NCI-H1417 treated with DMSO at 0.1 percent for 48 hours (cell line): ENCODE measurements around the gene RERE.

Source experiments
- DNase-seq: peaks from one replicate; lab custom pipeline; 2025; lab: John Stamatoyannopoulos, UW

The RERE gene

GRCh38 chr1:8473891-8474300 lies 343.5 kb downstream of the RERE start:
- no peak for DNase-seq

- DNase-seq, result no peak
Measured at GRCh38 chr1:8473121-8473875, 344.1 kb downstream of the RERE start.

DNA sequence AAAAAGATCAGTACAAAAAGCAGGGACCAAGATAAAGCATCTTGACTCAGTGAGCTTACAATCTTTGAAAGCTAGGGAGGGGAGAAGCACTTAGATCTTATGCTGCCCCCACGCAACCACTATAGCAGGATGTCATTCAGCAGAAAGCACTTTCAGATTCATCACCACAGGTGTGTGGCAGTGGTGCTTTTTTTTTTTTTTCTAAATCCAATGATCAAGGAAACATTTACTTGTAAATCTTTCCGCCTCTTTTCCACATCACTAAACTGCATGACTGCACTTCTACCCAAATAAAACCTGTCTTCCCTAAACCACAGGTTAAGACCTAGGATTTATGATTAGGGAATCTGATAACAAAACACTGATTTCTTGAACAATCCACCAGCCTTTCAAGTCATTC lies 344.8 kb downstream of the RERE start:
- no peak for DNase-seq

DNA sequence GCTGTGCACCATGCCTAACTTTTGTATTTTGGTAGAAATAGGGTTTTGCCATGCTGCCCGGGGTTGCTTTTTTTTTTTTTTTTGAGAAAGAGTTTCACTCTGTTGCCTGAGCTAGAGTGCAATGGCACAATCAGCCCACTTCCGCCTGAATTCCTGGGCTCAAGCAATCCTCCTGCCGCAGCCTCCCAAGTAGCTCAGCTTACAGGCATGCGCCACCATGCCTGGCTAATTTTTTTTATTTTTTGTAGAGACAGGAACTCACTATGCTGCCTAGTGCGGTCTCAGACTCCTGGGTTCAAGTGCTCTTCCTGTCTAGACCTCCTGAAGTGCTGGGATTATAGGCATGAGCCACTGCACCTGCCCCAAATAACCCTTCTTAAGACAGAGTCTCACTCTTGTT lies 346.0 kb downstream of the RERE start:
- no peak for DNase-seq

DNA sequence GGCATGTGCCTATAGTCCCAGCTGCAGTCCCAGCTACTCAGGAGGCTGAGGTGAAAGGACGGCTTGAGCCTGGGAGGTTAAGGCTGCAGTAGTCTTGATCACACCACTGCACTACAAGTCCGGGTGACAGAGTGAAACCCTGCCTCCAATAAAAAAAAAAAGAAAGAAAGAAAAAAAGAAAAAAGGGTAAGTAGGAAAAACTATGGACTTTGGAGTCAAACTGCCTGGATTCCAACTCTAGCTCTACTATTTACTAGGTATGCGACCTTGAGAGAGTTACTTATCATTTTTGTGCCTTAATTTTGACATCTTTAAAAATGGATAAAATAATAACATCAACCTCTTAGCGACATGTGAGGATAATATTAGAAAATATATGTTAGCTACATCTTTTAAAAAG lies 348.7 kb downstream of the RERE start:
- DNase-seq, result no peak

DNA sequence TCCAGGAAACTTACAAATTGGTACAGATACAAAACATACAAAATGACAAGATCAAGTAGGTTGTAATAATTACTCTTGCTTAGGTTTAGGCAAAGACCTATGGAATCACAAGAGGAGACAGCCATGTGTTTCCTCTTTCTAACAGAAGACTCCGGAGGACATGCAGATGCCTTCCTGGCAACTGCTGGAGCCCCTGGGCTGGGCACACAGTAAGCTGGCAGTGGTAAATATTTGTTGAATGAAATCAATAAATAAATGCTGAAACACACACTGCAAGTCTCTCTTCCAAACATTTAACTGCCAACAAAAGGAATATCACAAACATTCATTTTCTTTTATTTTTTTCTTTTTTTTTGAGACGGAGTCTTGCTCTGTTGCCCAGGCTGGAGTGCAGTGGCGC lies 350.1 kb downstream of the RERE start:
- no peak for DNase-seq

DNA sequence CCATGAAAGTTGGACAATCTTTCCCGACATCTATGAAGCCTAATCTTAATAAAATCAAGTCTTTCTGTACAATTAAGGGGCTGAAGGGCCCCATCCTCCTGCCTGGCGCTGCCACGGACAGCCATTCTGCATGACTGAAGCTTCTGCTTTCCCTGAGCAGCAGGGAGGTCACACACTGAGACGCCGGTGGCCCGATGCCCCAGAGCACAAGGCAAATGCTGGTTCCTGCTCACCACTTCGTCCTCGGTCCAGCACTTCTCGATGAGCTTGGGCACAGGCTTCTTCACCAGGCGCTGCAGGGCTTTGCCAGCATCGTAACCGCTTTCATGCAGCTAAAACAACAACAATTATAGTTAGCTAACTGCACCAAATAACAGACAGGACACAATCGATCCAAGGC lies 351.7 kb downstream of the RERE start:
- no peak for DNase-seq

GRCh38 chr1:8465013-8465412 lies 352.4 kb downstream of the RERE start:
- DNase-seq, result no peak

- DNase-seq, result no peak
Measured at GRCh38 chr1:8464377-8464776, 353.1 kb downstream of the RERE start.

DNA sequence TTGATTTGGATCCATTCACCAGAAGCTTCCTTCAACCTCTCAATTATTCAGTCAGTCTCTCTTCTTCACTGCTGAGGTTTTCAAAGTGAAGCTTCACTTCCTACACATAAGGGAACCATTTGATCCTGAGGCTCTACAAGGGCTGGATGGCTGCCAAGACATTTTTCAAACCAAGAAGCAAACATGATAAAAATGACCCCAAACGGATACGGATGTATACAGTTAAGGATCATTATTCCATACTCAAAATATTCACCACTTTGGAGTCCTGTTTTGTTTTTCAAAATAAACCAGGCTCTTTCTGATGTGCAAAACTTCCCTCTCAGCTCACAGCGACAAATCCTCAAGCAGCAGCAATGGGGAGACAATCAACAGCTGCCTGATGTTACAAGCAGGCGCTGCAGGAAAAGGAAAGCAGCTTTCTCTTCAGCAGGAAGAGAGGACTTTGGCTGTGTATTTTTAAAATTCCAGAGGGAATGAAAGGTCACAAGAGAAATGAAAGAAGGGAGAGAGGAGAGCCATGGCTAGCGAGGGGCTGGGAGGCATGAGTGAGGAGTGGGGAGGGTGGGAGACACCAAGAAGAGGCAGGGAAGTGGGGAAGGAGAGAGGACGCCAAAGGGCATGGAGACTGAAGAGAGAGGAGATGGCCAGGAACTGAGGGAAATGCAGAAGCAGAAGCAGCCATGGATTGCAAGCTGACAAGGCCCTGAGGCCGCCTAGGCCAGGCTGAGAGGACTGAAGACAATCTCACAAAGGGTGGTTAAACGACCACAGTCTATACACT lies 354.1 kb downstream of the RERE start:
- DNase-seq, result no peak

DNA sequence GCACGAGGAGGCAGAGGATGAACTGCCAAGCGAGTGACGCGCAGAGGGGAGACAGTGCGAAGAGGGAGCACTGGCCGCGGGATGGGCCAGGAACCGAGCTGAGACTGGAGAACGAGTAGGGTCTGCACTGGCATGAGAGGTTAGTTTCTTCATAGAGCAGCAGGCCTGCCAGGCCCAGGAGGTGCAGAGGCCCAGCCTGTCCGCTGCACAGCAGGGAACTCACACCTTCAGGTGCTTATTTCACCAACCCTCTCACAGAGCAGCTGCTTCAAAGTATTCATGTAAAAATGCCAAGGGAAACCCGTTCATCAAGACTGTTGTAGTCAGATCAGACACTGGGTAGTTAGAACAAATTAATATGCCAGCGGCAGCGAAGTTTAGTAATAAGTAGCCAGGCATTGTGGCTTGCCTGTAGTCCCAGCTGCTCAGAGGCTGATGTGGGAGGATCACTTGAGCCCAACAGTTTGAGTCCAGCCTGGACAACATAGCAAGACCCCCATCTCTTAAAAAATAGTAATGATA lies 355.0 kb downstream of the RERE start:
- no peak for DNase-seq

DNA sequence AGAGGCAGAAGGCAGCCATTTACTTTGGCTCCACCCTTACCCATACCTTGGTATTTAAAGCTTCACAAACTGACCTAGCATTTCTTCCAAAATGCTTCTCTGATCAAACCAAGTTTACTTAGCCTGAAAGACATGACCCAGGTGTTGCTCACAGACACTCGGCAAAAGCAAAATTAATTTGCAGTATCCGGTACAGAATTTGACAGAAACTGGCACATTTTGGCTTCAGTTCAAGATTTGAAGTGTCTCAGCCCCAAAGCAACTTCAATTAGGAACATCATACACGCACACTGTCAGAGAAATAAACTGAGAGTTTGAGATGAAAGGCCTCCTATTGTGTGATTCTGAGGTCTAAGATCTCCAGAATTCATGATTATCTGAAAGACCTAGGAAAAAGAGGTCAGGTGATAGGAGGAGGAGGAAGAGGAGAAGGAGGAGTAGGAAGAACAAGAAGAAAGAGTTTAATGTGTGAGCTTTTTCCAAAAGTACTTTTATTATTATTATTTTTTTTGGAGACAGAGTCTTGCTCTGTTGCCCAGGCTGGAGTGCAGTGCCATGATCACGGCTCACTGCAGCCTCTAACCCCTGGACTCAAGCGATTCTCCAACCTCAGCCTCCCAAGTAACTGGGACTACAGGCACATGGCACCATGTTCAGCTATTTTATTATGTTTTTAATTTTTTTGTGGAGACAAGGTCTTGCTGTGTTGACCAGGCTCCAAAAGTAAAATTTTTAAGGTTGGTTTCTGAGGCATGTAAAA lies 355.9 kb downstream of the RERE start:
- DNase-seq, result no peak

DNA sequence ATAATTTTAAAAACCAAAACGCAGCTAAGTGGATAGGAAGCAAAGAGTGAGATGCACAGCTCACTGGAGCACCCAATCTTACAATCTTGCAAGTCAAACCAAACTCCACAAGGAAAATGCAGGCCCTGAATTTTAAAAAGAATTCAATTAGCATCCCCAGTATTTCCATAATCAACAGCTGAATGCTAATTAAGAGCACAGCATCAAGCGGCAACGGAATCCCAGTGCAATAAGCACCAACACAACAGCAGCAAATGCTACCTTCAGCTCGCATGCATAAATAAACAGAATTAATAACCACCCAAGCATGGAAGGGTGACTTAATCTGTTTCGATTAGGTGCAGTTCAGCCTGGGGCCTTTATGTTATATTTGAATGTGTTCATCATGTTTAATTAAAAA lies 356.7 kb downstream of the RERE start:
- DNase-seq, result no peak

DNA sequence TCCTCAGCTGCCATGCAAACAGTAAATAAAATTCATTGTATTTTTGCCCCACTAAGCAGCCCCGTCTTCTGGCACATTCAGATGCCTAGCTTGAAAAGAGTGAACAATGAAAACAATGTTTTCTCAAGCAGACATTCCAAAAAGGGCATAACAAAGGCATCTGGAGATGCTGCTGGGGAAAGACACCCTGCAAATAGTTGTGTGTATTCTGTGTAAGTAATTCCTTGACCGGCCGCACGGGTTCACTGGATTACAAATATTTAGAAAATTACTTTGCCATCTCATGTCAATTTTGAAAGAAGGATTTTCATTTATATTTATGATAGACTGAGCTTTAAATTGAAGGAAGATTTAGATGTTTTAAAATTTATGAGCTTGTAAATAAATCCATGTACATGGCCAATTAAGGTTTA lies 357.3 kb downstream of the RERE start:
- no peak for DNase-seq

- DNase-seq, result no peak
Measured at GRCh38 chr1:8458607-8459006, 358.8 kb downstream of the RERE start.

GRCh38 chr1:8457760-8458381 lies 359.6 kb downstream of the RERE start:
- DNase-seq, result no peak

DNA sequence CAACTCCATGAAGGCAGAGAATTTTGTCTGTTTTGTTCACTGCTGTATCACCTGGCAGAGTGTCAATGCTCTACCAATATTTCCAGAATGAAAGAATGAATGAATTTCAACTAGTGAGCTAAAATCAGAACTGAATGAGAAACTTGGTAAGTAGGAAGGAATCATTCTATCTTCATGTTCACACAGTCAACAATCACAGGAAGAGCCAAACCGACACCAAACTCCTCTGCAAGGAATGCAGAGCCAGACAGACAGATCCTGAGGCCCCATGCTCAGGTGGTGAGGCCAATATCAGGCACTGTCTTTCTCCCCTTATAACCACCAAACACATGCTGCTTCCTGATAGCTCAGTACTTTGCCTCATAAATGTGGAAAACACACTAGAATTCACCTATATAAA lies 360.4 kb downstream of the RERE start:
- no peak for DNase-seq

DNA sequence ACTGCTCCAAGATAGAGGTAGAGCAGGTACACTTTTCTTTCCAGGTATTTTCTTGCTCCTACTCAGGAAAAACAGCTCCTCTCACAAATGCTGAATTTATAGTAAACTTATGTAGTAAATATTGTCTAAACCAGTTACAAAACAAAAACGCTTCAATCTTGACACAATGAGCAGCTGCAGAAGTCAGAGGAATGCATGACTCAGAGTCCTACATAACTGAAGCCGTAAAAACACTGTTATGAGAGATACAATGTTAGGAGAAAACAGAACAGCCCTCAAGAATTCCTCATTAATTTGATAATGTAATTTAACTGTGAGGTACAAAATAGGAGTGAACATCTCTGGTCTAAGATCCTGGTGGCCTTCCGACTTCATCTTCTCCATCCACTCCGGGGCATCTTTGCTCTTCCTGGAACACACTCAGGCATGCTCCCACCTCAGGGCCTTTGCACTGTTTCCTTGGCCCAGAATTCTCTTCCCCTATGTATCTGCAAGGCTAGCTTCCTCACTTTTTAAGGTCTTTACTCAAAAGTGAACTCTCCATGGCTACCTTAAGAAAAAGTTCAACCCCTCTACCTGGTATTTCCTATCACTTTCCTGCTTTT lies 361.0 kb downstream of the RERE start:
- no peak for DNase-seq

GRCh38 chr1:8455700-8456307 lies 361.6 kb downstream of the RERE start:
- no peak for DNase-seq

- DNase-seq, result no peak
Measured at GRCh38 chr1:8450312-8450711, 367.1 kb downstream of the RERE start.

DNA sequence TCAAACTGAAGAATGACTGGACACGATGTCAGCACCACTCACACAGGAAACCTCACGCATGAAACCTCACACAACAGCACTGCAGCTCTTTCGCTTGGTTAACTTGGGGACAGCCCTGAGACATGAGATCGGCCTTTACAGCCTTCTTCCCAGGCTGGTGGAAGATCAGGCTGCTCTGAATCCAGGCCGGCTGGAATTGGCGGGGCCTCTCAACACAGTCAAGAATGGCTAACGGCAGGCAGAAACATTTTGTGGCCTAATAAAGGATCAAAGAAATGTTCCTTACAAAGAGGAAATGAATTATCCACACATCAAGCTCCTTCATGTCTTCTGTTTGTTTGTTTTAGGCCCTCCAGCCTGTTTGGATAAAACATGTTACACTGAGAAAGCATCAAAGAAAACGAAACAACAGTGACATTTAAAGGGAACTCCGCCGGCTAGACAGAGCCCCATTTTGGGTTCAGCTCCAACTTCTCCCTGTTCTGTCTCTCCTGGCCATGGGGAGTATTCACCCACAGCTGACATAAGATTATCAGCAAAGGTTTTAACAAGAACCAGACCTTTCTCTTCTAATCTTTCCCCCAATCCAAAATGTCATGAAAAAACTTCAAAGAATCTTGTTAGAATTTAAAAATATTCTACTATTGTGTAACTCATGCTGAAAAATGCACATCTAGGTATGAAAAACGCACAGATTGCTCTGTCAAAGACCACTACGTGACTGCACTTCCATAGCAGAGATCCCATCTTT lies 368.4 kb downstream of the RERE start:
- DNase-seq, result no peak
